Esophagus (tissue), 2 donors: ENCODE data around the gene GPRASP3. TPM values are rescaled to one million over a fixed set of nuclear protein-coding genes. Genes with fewer than 3 reads are reported as not detected.
"Not testable (repeated sequence)": the region's sequence is repeated elsewhere in the genome, so short reads cannot be mapped to it uniquely, and the experiment has no call there.

ENCODE experiments used
- H3K27ac ChIP-seq, 2 donors: one replicate each; pipeline ENCODE4 v1.5.1; 2013; ENCODE audit warnings: low read depth in 2 of 2, mild to moderate bottlenecking in 2 of 2, inconsistent platforms in 1 of 2, low read length in 1 of 2, moderate library complexity in 1 of 2
- H3K27me3 ChIP-seq, 2 donors: one replicate each; pipeline ENCODE4 v1.6.1; 2013; ENCODE audit warnings: low read length in 2 of 2, control low read depth in 1 of 2, mild to moderate bottlenecking in 1 of 2; ENCODE audit not compliant: insufficient read depth in 2 of 2, control insufficient read depth in 1 of 2
- H3K36me3 ChIP-seq, 2 donors: one replicate each; pipeline ENCODE4 v1.6.1; 2013; ENCODE audit warnings: low read length in 1 of 2; ENCODE audit not compliant: control insufficient read depth in 2 of 2, insufficient read depth in 2 of 2
- H3K4me1 ChIP-seq, 2 donors: one replicate each; pipeline ENCODE4 v1.6.1; 2013; ENCODE audit warnings: low read length in 1 of 2; ENCODE audit not compliant: control insufficient read depth in 2 of 2, insufficient read depth in 2 of 2
- H3K4me3 ChIP-seq, 2 donors: one replicate each; pipeline ENCODE4 v1.5.1; 2013; ENCODE audit warnings: low read length in 2 of 2, mild to moderate bottlenecking in 2 of 2, low read depth in 1 of 2, moderate library complexity in 1 of 2
- H3K9me3 ChIP-seq, 2 donors: one replicate each; pipeline ENCODE4 v1.6.1; 2013; ENCODE audit warnings: mild to moderate bottlenecking in 2 of 2, low read depth in 1 of 2, low read length in 1 of 2, moderate library complexity in 1 of 2; ENCODE audit not compliant: control insufficient read depth in 2 of 2, insufficient read depth in 1 of 2
- WGBS, 2 donors: extraction: QIAGEN DNeasy Blood & Tissue Kit; methylation state at CpG; one replicate each; pipeline ENCODE4 v1.1.7; 2013; 5-methylcytosine and 5-hydroxymethylcytosine counted together
- polyA plus RNA-seq, 2 donors: library from polyadenylated mRNA; stranded (reverse); fragments of 200-250 nt; gene quantifications; one replicate each; pipeline ENCODE4 v1.2.3, GENCODE V29; 2013
- donor health status: healthy with polysubstance abuse.
- donor health status: Bipolar disorder and iron deficiency.

GPRASP3 gene
- polyA plus RNA-seq, 2 donors, result 0.39 to 0.72 TPM

DNA sequence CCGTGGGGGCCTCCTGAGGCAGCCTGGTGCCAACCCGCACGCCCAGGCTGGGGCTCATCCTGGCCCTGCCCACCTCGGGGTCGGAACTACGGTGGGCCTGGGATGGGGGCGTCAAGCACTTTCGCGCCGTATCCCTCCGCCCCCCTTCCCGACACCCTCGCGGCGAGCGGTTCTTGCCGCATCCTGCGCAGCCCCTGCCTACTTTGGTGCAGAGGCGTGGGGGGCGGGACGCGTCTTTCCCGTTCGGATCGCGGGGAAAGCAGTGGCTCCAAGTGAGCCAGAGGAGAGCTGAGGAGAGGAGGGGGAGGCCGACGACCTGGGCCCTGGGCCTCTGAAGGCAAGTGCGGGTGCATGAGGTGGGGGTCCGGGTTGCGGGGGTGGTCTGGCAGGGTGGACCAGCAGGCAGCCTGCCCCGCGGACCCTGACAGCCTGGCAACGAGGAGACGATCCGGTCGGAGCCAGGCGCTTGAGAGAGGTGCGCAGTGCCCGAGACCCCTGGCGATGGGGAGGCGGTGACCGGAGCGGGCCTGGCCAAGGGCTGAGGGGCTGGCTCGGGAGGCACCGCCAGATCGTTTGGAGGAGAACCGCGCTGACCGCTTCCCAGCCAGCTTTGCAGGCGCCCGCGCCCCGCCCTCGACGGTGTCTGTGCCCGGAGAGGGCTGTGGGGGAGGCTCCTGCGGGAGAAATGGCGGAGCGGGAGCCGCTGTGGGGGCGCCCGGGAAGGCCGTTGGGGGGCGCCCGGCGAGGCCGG lies 8.2 kb upstream of the GPRASP3 start, which contains the start of gene GPRASP2:
Gene GPRASP2, plus strand, starts transcription at position 233 of the 751 bp plus-strand sequence. CDS start 2,422 bp downstream, outside the sequence.
- H3K9me3 ChIP-seq, result no peaks in the 10 kb centered on the region
- H3K4me3 ChIP-seq, result peak within 1 kb of the TSS; percentile 54 to 62
- H3K27me3 ChIP-seq, result no peaks in the 10 kb centered on the region
- no peaks in the 10 kb centered on the region for H3K36me3 ChIP-seq
- H3K4me1 ChIP-seq, result peaks cover 0 to 2% of the 10 kb centered on the region in 2 donors
- peak within 1 kb of the TSS; percentile 67 to 69 for H3K27ac ChIP-seq
- WGBS, 2 donors, result 1 to 27% methylated on average over 56 to 68 of the region's 68 CpGs

- peaks cover 0 to 2% of the 10 kb centered on the region in 2 donors for H3K4me1 ChIP-seq
- H3K9me3 ChIP-seq, result no peaks in the 10 kb centered on the region
- no peaks in the 10 kb centered on the region for H3K27me3 ChIP-seq
- WGBS, 2 donors, result 5 to 28% methylated on average over 18 to 23 of the region's 23 CpGs
- H3K36me3 ChIP-seq, result no peaks in the 10 kb centered on the region
- H3K27ac ChIP-seq, result peak overlapping the region; percentile 67 to 69
- H3K4me3 ChIP-seq, result peak overlapping the region; percentile 54 to 62
These were observed 7.4 kb upstream of the GPRASP3 start for GRCh38 chrX:102712981-102713625.

DNA sequence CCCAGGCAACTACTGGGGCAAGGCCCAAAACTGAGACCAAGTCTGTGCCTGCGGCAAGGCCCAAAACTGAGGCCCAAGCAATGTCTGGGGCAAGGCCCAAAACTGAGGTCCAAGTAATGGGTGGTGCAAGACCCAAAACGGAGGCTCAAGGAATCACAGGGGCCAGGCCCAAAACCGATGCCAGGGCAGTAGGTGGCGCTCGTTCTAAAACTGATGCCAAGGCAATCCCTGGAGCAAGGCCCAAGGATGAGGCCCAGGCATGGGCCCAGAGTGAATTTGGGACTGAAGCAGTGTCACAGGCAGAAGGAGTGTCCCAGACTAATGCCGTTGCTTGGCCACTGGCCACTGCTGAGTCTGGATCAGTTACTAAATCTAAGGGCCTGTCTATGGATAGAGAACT lies 5.5 kb upstream of the GPRASP3 start:
- no peaks in the 10 kb centered on the region for H3K27me3 ChIP-seq
- no peaks in the 10 kb centered on the region for H3K36me3 ChIP-seq
- H3K4me3 ChIP-seq, result no peak overlapping the region
- H3K27ac ChIP-seq, result no peak overlapping the region
- H3K4me1 ChIP-seq, result peaks cover 0 to 2% of the 10 kb centered on the region in 2 donors
- WGBS, 2 donors, result 71 to 81% methylated on average over 6 of the region's 6 CpGs
- H3K9me3 ChIP-seq, result no peaks in the 10 kb centered on the region

DNA sequence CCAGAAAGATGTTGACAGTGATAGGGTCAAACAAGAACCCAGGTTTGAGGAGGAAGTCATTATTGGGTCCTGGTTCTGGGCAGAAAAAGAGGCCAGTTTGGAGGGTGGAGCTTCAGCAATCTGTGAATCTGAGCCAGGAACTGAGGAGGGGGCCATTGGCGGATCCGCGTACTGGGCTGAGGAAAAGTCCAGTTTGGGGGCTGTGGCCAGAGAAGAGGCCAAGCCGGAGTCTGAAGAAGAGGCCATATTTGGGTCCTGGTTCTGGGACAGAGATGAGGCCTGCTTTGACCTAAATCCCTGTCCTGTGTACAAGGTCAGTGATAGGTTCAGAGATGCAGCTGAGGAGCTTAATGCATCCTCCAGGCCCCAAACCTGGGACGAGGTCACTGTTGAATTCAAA lies 4.6 kb upstream of the GPRASP3 start:
- H3K36me3 ChIP-seq, result no peaks in the 10 kb centered on the region
- WGBS, 2 donors, result 89 to 91% methylated on average over 5 of the region's 5 CpGs

GRCh38 chrX:102721169-102721506 lies 595 bp downstream of the GPRASP3 start:
- H3K27me3 ChIP-seq, H3K4me1 ChIP-seq, H3K9me3 ChIP-seq, H3K27ac ChIP-seq, H3K36me3 ChIP-seq: not testable (repeated sequence)
- peak overlapping the region; percentile 22 to 53 for H3K4me3 ChIP-seq
- 51 to 53% methylated on average over 7 of the region's 7 CpGs for WGBS, 2 donors

More for the DNA sequence above, 4.6 kb upstream of the GPRASP3 start:
- Histone ChIP-seq H3K4me1 (peaks cover 0 to 2% of the 10 kb centered on the region in 2 donors), H3K27me3 (no peaks in the 10 kb centered on the region), H3K9me3 (no peaks in the 10 kb centered on the region), H3K4me3 (no peak overlapping the region), H3K27ac (no peak overlapping the region)

DNA sequence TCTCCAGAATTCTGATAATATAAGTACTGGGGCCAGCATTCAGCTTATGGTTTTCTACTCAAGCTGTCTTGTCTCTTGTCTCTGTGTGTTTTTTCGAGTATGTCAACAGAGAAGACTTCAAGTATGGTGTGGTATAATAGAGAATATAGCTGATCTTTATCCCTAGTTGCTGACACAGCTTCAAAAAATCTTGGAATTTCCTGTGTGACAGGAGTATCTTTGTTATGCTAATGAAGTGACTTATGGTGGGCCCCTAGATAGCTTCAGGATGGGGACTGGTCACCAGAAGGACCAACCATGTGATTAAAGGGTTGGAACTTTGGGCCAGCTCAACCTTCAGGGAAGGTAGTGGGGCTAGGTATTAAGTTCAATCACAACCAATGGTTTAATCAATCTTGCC lies 2.9 kb downstream of the GPRASP3 start:
- Histone ChIP-seq H3K9me3 (no peaks in the 10 kb centered on the region), H3K27ac (no peak overlapping the region), H3K4me3 (no peak overlapping the region), H3K36me3 (no peaks in the 10 kb centered on the region), H3K27me3 (no peaks in the 10 kb centered on the region), H3K4me1 (no peaks in the 10 kb centered on the region)
- 67 to 75% methylated on average over 1 of the region's 1 CpG for WGBS, 2 donors

DNA sequence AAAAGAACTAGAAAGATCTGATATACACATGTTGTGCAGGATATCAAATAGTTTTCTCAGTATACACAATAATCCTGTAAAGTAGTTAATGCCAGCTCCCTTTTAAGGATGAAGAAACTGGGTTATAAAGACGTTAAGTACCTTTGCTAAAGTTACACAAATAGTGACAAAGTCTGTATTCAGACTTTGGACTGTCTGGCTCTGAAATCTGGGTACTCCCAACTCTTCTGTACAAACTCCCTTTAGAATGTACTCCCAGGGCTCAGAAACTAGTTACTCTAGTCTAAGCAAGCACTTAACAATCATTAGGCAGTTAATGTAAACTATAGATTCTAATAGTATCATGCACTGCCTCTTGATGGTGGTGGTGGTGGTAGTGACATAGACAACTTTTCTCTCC lies 7.2 kb downstream of the GPRASP3 start:
- no peaks in the 10 kb centered on the region for H3K9me3 ChIP-seq

GRCh38 chrX:102728646-102729045 lies 8.1 kb downstream of the GPRASP3 start:
- Histone ChIP-seq H3K36me3 (no peaks in the 10 kb centered on the region), H3K27me3 (no peaks in the 10 kb centered on the region), H3K4me1 (no peaks in the 10 kb centered on the region), H3K4me3 (no peak overlapping the region), H3K27ac (no peak overlapping the region), H3K9me3 (no peaks in the 10 kb centered on the region)
- 91 to 93% methylated on average over 1 of the region's 1 CpG for WGBS, 2 donors

More for the DNA sequence above, 7.2 kb downstream of the GPRASP3 start:
- no peaks in the 10 kb centered on the region for H3K4me1 ChIP-seq
- no peaks in the 10 kb centered on the region for H3K36me3 ChIP-seq
- H3K27ac ChIP-seq, result no peak overlapping the region
- H3K4me3 ChIP-seq, result no peak overlapping the region
- no peaks in the 10 kb centered on the region for H3K27me3 ChIP-seq
- WGBS, 2 donors, result 52 to 89% methylated on average over 1 of the region's 1 CpG

GRCh38 chrX:102739657-102740056 lies 19.1 kb downstream of the GPRASP3 start:
- 69 to 74% methylated on average over 7 of the region's 7 CpGs for WGBS, 2 donors
- H3K27me3 ChIP-seq, result no peaks in the 10 kb centered on the region

More at GRCh38 chrX:102739657-102740056, 19.1 kb downstream of the GPRASP3 start:
- H3K36me3 ChIP-seq, result no peaks in the 10 kb centered on the region
- no peaks in the 10 kb centered on the region for H3K9me3 ChIP-seq
- no peaks in the 10 kb centered on the region for H3K4me1 ChIP-seq
- H3K27ac ChIP-seq, result no peak overlapping the region
- no peak overlapping the region for H3K4me3 ChIP-seq
